CD4-positive, alpha-beta T cell (primary cell): Measurements from ENCODE around the gene CFAP20DC. TPM values are rescaled to one million over a fixed set of nuclear protein-coding genes. Genes with fewer than 3 reads are reported as not detected.
"Not testable (repeated sequence)": the region's sequence is repeated elsewhere in the genome, so short reads cannot be mapped to it uniquely, and the experiment has no call there.

ENCODE experiments used
- ATAC-seq: fragments of 200-7000 bp; cut with Tn5 transposase; one replicate; pipeline ENCODE4 v1.10.0; 2022; ENCODE audit warnings: mild to moderate bottlenecking; ENCODE audit not compliant: poor library complexity
- CTCF ChIA-PET: fragments of 350-600 bp; sonication (Branson Sonifier 250); formaldehyde crosslinking; loops from one replicate; lab custom pipeline; 2021; ENCODE audit warnings: antibody characterized with exemption, inconsistent platforms; lab: Charles Lee
- POLR2A ChIA-PET: fragments of 350-600 bp; sonication (Branson Sonifier 250); formaldehyde crosslinking; loops from one replicate; lab custom pipeline; 2021; ENCODE audit warnings: antibody characterized with exemption, inconsistent platforms; lab: Charles Lee
- DNase-seq, 14 experiments: peaks; one replicate each; pipeline ENCODE4 v3.0.0-alpha.2; 2013 to 2020; ENCODE audit warnings: mixed read lengths in 2 of 14
- H3K27ac ChIP-seq, 2 donors: one replicate each; pipeline versions ENCODE4 v1.5.1 to v1.7.0; 2013; ENCODE audit warnings: low read length in 2 of 2, low read depth in 1 of 2, mild to moderate bottlenecking in 1 of 2
- H3K27me3 ChIP-seq, 2 experiments: 1 replicate in 1 of 2; 2 replicates in 1 of 2; pipeline versions ENCODE4 v1.6.1 to v1.7.0; 2013; ENCODE audit warnings: low read length in 2 of 2, control low read depth in 1 of 2, mild to moderate bottlenecking in 1 of 2, moderate library complexity in 1 of 2; ENCODE audit not compliant: insufficient read depth in 2 of 2, control insufficient read depth in 1 of 2
- H3K36me3 ChIP-seq: one replicate; pipeline ENCODE4 v1.6.1; 2013; ENCODE audit warnings: low read length, control low read depth; ENCODE audit not compliant: insufficient read depth
- H3K4me1 ChIP-seq: one replicate; pipeline ENCODE4 v1.6.1; 2013; ENCODE audit warnings: low read length, control low read depth; ENCODE audit not compliant: insufficient read depth
- H3K4me3 ChIP-seq: one replicate; pipeline ENCODE4 v1.5.1; 2013; ENCODE audit warnings: mild to moderate bottlenecking, low read length, moderate library complexity
- H3K9me3 ChIP-seq, 2 experiments: 1 replicate in 1 of 2; 2 replicates in 1 of 2; pipeline versions ENCODE4 v1.6.1 to v1.7.0; 2013; ENCODE audit warnings: low read length in 2 of 2, mild to moderate bottlenecking in 2 of 2, control low read depth in 1 of 2, moderate library complexity in 1 of 2; ENCODE audit not compliant: control insufficient read depth in 1 of 2, insufficient read depth in 1 of 2
- H3K27ac Mint-ChIP-seq: one replicate; pipeline ENCODE4 v1.8.0; 2020; ENCODE audit warnings: mixed read lengths
- H3K27me3 Mint-ChIP-seq: one replicate; pipeline ENCODE4 v1.8.0; 2021; ENCODE audit warnings: mixed read lengths
- H3K36me3 Mint-ChIP-seq: one replicate; pipeline ENCODE4 v1.8.0; 2021; ENCODE audit warnings: low read depth, mixed read lengths
- H3K4me1 Mint-ChIP-seq: one replicate; pipeline ENCODE4 v1.8.0; 2021; ENCODE audit warnings: low read depth, mixed read lengths
- H3K4me3 Mint-ChIP-seq: one replicate; pipeline ENCODE4 v1.8.0; 2020; ENCODE audit warnings: mild to moderate bottlenecking, mixed read lengths
- H3K9me3 Mint-ChIP-seq: one replicate; pipeline ENCODE4 v1.8.0; 2020; ENCODE audit warnings: mixed read lengths
- intact Hi-C, 2 experiments: fragments of 100-400 bp; cut with DNase I in 1 of 2; cut with micrococcal nuclease in 1 of 2; formaldehyde crosslinking; loops; one replicate each; pipeline versions ENCODE4 v1.15.1 to v1.9.0; 2023 to 2025; cut with DNase I, micrococcal nuclease
- total RNA-seq, 174 experiments: library from RNA in 2 of 174; stranded (reverse) in 2 of 174; gene quantifications; one replicate each; pipeline ENCODE4 v1.2.3 and lab custom pipeline; 2021 to 2026
- TF ChIP-seq, protein P1 (sequence below): fragments of 200-600 bp; IDR thresholded peaks from one replicate; pipeline ENCODE4 v1.8.0; 2022; ENCODE audit warnings: antibody characterized with exemption, mild to moderate bottlenecking

The CFAP20DC gene
- total RNA-seq, 2 experiments from 2014 or later = 0.11 to 0.20 TPM

GRCh38 chr3:58986654-58987053 is 63.2 kb downstream of the CFAP20DC start:
- no peaks in the 10 kb centered on the region for H3K27me3 ChIP-seq
- Mint-ChIP-seq H3K4me3 (no peak overlapping the region), H3K4me1 (no peaks in the 10 kb centered on the region), H3K9me3 (no peaks in the 10 kb centered on the region), H3K36me3 (no peaks in the 10 kb centered on the region), H3K27me3 (peaks cover 4% of the 10 kb centered on the region), H3K27ac (no peak overlapping the region)
- ATAC-seq (no peak), DNase-seq (no peak)
- no peak overlapping the region for H3K27ac ChIP-seq
- no peaks in the 10 kb centered on the region for H3K36me3 ChIP-seq
- H3K4me1 ChIP-seq = no peaks in the 10 kb centered on the region
- no peak overlapping the region for H3K4me3 ChIP-seq
- ChIA-PET POLR2A (interaction anchor here (0.9 kb wide), 1 partner anchor 29 kb away, joined by 3 read pairs; no protein-coding TSS in a partner anchor), CTCF (no interaction called here)
- TF ChIP-seq, protein P1, sequence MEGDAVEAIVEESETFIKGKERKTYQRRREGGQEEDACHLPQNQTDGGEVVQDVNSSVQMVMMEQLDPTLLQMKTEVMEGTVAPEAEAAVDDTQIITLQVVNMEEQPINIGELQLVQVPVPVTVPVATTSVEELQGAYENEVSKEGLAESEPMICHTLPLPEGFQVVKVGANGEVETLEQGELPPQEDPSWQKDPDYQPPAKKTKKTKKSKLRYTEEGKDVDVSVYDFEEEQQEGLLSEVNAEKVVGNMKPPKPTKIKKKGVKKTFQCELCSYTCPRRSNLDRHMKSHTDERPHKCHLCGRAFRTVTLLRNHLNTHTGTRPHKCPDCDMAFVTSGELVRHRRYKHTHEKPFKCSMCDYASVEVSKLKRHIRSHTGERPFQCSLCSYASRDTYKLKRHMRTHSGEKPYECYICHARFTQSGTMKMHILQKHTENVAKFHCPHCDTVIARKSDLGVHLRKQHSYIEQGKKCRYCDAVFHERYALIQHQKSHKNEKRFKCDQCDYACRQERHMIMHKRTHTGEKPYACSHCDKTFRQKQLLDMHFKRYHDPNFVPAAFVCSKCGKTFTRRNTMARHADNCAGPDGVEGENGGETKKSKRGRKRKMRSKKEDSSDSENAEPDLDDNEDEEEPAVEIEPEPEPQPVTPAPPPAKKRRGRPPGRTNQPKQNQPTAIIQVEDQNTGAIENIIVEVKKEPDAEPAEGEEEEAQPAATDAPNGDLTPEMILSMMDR = no peak
- intact Hi-C loops = no loop called here
- no peaks in the 10 kb centered on the region for H3K9me3 ChIP-seq

DNA sequence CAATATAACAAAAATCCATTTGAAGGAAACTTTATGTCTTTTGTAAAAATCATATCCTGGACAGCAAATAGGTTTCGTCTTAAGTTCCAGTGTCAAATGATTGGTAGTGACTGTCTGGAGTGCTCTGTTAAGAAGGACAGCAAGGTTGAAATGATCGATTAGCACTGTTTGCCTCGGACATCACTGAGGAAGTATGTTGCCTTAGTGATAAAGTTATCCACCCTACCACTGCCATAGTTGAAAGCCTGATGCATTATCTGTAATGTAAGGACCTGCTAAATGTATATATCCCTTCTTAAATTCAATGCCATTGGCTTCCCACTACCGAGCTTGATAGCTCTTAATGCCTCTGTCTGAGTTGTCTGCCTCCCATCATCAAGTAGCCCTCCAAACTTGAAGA is 70.0 kb downstream of the CFAP20DC start:
- TF ChIP-seq, protein P1 = no peak
- ATAC-seq (no peak), DNase-seq (no peak)
- Histone ChIP-seq H3K4me3 (no peak overlapping the region), H3K27ac (no peak overlapping the region), H3K27me3 (no peaks in the 10 kb centered on the region), H3K4me1 (no peaks in the 10 kb centered on the region), H3K9me3 (no peaks in the 10 kb centered on the region), H3K36me3 (no peaks in the 10 kb centered on the region)
- Mint-ChIP-seq H3K9me3 (no peaks in the 10 kb centered on the region), H3K4me3 (no peak overlapping the region), H3K36me3 (no peaks in the 10 kb centered on the region), H3K27me3 (peaks cover 8% of the 10 kb centered on the region), H3K4me1 (no peaks in the 10 kb centered on the region), H3K27ac (no peak overlapping the region)
- intact Hi-C loops = no loop called here
- POLR2A ChIA-PET = no interaction called here
- CTCF ChIA-PET = no interaction called here

- ChIA-PET CTCF (no interaction called here), POLR2A (no interaction called here)
- Histone ChIP-seq H3K36me3 (no peaks in the 10 kb centered on the region), H3K9me3 (no peaks in the 10 kb centered on the region), H3K4me1 (no peaks in the 10 kb centered on the region), H3K4me3 (no peak overlapping the region), H3K27me3 (no peaks in the 10 kb centered on the region), H3K27ac (no peak overlapping the region)
- Mint-ChIP-seq H3K9me3 (no peaks in the 10 kb centered on the region), H3K4me3 (no peak overlapping the region), H3K27me3 (peaks cover 18% of the 10 kb centered on the region), H3K4me1 (no peaks in the 10 kb centered on the region), H3K27ac (no peak overlapping the region), H3K36me3 (no peaks in the 10 kb centered on the region)
- TF ChIP-seq, protein P1 = no peak
- intact Hi-C loops = no loop called here
- no peak for DNase-seq
- no peak for ATAC-seq
Observed at GRCh38 chr3:58973796-58974195, 76.0 kb downstream of the CFAP20DC start.

GRCh38 chr3:58967866-58968265 is 82.0 kb downstream of the CFAP20DC start:
- H3K27ac ChIP-seq, POLR2A ChIA-PET, H3K27me3 ChIP-seq, H3K4me1 ChIP-seq, H3K27ac Mint-ChIP-seq, H3K36me3 Mint-ChIP-seq, H3K4me3 ChIP-seq, H3K9me3 Mint-ChIP-seq, DNase-seq, CTCF ChIA-PET, ATAC-seq, H3K4me3 Mint-ChIP-seq, H3K4me1 Mint-ChIP-seq, H3K9me3 ChIP-seq, H3K36me3 ChIP-seq, H3K27me3 Mint-ChIP-seq, intact Hi-C loops: not testable (repeated sequence)
